GM12801 (cell line): ENCODE results near the gene CGRRF1.
A peak's percentile ranks its signal among the peaks of the same experiment; 100 is the strongest.

ENCODE experiments used
- TF ChIP-seq, protein P1 (sequence below): IDR thresholded peaks from one replicate; pipeline ENCODE4 v1.5.1; 2011; ENCODE audit warnings: control low read depth; ENCODE audit not compliant: insufficient read length; ENCODE audit errors: extremely low read depth

Gene CGRRF1

DNA sequence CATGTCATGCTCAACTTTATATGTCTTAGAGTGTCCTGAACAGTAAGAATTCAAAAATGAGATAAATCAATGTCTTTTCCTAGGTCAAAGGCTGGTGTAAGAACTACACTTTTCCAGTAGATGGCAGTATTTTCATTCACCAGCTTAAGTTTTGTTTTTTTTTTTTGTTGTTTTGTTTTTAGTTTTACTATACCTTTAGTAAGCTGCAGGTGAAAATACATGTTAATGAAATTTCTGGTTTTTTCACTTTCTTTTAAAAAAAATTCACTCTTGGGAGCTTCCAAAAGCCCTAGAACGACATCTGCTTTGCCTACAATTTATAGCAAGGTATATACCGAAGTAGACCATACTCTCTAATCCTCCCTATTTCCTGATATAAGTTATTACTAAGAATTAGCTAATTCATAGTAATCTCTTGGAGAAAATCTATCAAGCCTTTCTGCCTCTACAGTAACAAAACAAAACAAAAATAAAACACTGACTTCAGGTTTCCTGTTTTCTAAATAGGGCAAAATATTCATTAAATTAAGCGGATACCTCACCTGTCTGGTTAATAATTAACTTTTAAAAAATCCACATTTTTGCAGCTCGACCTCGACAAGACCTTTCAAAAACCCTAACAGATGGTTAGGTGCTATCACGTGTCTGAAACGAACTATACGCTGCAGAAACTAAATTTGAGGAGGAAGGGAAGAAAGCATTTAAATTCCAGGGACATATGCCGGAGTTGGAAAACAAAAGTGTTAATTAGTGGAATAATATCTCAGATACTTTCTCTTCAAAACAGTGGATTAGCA lies 54.6 kb downstream of the CGRRF1 start:
- TF ChIP-seq, protein P1, sequence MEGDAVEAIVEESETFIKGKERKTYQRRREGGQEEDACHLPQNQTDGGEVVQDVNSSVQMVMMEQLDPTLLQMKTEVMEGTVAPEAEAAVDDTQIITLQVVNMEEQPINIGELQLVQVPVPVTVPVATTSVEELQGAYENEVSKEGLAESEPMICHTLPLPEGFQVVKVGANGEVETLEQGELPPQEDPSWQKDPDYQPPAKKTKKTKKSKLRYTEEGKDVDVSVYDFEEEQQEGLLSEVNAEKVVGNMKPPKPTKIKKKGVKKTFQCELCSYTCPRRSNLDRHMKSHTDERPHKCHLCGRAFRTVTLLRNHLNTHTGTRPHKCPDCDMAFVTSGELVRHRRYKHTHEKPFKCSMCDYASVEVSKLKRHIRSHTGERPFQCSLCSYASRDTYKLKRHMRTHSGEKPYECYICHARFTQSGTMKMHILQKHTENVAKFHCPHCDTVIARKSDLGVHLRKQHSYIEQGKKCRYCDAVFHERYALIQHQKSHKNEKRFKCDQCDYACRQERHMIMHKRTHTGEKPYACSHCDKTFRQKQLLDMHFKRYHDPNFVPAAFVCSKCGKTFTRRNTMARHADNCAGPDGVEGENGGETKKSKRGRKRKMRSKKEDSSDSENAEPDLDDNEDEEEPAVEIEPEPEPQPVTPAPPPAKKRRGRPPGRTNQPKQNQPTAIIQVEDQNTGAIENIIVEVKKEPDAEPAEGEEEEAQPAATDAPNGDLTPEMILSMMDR: peak; percentile 33

DNA sequence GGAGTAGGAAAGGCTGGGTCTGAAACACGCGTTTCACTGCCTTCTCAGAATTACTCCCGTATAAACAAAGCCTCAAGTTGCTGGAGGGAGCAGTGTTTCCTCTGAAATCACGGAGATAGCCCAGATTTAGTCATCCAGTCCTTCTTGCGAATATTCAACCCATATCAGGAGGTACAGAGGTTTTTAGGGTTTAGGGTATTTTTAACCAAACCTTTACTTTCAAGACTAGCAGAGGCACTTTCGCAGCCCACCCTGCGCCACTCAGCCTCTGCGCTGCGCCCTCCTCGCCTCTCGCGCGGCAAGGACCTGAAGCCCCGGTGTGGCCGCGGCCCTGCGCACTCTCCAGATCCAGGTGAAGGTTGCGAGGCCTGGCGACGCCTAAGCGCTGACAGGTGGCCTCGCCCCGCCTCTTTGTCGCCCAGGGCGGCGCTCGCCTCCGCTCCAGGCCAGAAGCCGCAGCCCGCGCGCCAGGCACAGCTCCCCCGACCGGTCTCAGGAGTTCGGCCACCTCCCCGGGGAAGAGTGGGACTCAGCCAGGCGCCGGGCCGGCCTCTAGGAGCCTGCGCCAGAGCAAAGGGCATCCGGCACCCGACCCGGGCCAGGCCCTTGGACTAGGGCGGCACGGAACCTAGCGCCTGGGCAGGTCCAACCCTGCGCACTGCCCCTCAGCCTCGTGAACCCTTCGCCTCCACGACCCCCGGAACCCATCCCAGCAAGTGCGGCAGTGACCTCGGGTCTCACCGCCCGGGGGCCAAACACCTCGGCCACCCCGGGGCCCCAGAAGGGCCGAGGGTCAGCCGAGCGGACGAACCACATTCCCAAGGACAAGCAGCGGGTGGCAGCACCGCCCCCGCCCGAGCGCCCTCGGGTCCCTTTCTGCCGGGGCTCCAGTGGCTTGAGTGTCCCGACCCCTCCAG lies 55.4 kb downstream of the CGRRF1 start:
- TF ChIP-seq, protein P1: no peak

DNA sequence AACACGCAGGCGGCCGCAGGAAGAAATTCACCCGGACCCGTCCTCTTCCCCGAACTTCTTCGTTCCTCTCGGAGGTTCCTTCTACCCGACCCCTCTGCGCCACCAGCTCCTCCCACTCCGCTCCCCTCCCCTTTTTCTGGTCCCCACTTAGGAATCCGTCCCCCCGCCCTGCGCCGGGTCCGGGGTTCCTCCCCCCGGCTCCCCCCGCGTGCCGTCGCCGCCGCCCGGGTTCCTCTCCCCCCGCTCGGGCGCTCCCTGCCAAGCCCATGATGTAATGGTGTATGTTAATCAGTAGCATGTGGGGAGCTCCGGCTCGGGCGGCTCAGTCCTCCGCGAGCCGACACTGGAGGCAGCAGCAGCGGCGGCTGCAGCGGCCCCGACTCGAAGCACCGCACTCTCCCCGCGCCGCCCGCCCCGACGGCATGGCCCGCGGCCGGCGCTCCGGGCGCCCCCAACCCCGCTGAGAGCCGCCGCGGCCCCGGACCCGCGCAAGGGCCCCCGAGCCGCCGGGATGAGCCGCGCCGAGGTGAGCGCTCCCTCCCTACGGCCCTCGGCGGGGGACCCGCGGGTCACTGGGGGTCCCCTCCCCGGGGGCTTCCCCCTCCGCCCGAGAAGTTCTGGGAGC lies 56.2 kb downstream of the CGRRF1 start:
- TF ChIP-seq, protein P1: no peak

DNA sequence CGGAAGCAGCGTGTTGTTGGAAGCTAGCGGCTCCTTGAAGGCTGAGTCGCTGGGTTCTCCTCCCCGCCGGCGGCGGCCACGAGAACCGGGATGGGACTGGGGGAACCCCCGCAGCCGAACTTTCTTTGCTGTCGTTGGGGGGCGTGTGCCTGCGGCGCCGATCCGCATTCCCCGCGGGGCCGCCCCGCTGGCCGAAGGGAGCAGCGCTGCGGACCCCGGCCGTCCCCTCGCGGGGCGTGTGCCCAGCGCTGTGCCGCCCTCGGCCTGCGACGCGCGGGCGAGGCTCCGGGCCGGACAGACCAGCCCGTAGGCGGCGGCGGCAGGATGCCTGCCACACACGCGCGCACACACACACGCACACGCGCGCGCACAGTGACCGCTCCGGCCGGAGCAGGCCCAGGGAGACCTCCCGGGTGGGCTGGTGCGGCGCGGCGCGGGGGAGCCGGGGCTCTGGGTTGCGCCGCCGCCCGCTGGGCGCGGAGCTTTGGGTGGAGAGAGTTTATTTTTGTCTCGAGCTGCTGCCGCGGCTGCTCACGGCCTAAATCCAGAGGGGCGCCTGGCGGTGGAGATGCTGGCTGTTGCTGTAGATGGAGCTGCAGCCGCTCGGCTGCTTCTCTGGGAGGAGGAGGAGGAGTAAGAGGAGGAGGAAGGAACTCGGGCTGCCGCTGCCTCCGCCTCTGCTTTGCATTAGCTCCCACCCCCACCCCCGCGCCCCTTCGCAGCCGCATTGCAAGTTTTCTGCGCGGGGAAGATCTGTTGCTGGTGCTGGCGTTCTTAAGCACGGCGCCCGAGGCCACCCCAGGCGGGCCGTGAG lies 56.9 kb downstream of the CGRRF1 start, which contains the start of gene SAMD4A:
Gene SAMD4A (plus strand): TSS at position 719 of the 814 bp plus-strand sequence. CDS start 789 bp downstream, outside the sequence.
- TF ChIP-seq, protein P1: no peak

DNA sequence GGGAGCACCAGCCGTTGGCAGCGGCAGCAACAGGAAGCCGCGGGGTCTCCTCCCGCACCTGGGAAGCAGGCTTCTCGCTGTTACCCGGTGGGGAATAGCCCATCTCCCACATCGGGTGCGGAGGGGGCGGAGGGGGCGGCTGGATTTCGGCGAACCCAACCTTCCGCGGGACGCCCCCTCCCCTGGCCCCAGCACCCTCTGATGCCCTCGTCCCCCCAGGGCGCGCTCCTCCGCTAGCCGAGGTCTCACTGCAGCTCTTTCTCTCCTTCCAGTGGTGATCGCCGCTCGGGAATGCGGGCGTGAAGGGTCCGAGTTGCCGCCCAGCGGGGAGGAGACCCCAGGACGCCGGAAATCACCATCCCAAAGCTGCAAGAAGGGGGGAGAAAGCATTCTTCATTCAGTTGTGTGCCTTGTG lies 57.5 kb downstream of the CGRRF1 start:
- TF ChIP-seq, protein P1: no peak

DNA sequence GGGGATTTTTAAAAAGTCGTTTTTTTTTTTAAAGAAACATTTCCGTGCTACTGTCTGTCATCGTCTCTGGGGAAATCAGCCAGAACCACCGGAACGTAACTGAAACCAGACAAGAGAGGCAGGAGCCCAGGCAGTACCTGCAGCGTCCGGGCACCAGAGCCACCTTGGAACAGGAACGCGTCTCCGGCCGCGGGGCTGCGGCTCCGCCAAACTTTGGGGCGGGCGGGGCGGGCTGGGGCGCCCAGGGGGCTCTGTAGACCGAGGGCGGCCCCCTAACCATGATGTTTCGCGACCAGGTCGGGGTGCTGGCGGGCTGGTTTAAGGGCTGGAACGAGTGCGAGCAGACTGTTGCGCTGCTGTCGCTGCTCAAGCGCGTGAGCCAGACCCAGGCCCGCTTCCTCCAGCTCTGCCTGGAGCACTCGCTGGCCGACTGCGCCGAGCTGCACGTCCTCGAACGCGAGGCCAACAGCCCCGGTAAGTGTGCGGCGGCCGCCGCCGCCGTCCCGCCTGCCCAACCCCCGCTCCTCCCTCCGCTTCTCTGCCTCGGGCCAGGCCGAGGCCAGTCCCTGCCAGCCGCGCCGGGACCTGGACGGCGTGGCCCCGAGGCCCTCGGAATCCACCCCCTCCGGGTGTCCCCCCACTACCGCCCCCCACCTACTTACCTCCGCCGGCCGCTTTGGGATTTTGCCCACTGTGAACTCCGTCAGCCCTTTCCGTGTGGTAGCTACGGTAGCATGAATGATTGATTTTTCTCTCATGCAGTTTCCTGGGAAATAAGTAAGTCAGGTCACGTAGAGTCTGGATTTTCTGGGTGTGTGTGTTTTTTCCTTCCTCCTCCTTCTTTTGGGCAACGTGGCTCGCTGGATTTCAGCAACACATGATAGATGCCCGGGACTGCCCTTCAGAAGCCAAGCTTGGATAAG lies 58.2 kb downstream of the CGRRF1 start:
- TF ChIP-seq, protein P1: no peak
